Fibroblast of pulmonary artery (primary cell): ENCODE results near the gene UBE3A.

ENCODE experiments used
- DNase-seq: peaks from one replicate; pipeline ENCODE4 v3.0.0-alpha.2; 2010; ENCODE audit warnings: low read depth
- H3K4me3 ChIP-seq: replicated peaks from 2 replicates; pipeline ENCODE4 v1.5.1; 2011; ENCODE audit warnings: low read depth, mild to moderate bottlenecking, control low read depth, low read length, moderate library complexity
- CTCF ChIP-seq: IDR thresholded peaks from 2 replicates; pipeline ENCODE4 v1.5.1; 2011; ENCODE audit warnings: mild to moderate bottlenecking, control low read depth, low read length, inconsistent platforms; ENCODE audit errors: missing control alignments

UBE3A gene

DNA sequence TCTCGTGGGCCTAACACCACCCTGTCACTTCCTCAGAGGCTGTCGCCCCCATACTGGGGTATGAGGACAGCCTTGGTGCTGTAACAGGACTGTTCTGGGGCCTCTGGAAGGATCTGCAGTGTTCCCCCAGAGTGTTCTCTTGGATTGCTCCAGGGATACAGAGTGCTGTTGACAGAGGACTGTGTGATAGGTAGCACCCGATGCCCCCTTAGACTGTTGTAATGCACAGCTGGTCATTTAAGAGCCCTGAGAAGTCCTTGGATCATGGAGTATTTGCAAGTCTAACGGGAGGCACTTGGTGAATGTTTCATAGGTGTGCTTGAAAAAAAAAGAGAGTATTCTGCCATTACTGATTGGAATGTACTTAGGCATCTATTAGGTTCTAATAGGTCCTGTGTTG, 35.4 kb upstream of the UBE3A start:
- DNase-seq: no peak
- H3K4me3 ChIP-seq: no peak overlapping the region
- TF ChIP-seq CTCF: no peak

GRCh38 chr15:25470230-25470629, 31.4 kb upstream of the UBE3A start:
- H3K4me3 ChIP-seq: no peak overlapping the region

GRCh38 chr15:25469377-25469776, 30.6 kb upstream of the UBE3A start:
- DNase-seq: peak; percentile 4
- H3K4me3 ChIP-seq: no peak overlapping the region
- TF ChIP-seq CTCF: no peak

More at GRCh38 chr15:25470230-25470629, 31.4 kb upstream of the UBE3A start:
- no peak for TF ChIP-seq CTCF
- no peak for DNase-seq

GRCh38 chr15:25468611-25469010, 29.8 kb upstream of the UBE3A start:
- no peak for DNase-seq

GRCh38 chr15:25465835-25466234, 27.0 kb upstream of the UBE3A start:
- no peak for TF ChIP-seq CTCF
- no peak for DNase-seq
- no peak overlapping the region for H3K4me3 ChIP-seq

More at GRCh38 chr15:25468611-25469010, 29.8 kb upstream of the UBE3A start:
- no peak for TF ChIP-seq CTCF
- no peak overlapping the region for H3K4me3 ChIP-seq

GRCh38 chr15:25464784-25465183, 26.0 kb upstream of the UBE3A start:
- TF ChIP-seq CTCF: no peak
- no peak for DNase-seq
- no peak overlapping the region for H3K4me3 ChIP-seq

DNA sequence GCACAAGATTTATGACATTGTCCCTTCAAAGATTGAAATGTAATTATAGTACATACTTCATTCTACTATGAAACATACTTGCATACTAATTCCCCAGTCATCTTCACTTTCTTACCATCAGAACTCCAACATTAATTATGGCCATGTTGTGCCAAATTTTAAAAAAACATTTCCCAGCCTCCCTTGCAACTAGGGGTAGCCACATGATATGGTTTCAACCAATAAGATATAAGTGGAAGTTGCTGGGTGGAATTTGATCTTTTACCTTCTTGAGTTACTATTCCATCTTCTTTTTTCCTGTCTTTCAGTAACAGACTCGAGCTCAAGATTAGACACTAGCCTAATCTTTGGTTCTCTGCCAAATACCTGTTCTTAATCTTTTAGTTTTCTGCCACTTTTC, 25.6 kb upstream of the UBE3A start:
- no peak for TF ChIP-seq CTCF
- no peak for DNase-seq
- no peak overlapping the region for H3K4me3 ChIP-seq
